Measurements from ENCODE around the gene SLC2A4. TPM values are rescaled to one million over a fixed set of nuclear protein-coding genes. Genes with fewer than 3 reads are reported as not detected.

The SLC2A4 gene
- total RNA-seq, 2 donors from 2014 or later, result 1.2 to 7.7 TPM

DNA sequence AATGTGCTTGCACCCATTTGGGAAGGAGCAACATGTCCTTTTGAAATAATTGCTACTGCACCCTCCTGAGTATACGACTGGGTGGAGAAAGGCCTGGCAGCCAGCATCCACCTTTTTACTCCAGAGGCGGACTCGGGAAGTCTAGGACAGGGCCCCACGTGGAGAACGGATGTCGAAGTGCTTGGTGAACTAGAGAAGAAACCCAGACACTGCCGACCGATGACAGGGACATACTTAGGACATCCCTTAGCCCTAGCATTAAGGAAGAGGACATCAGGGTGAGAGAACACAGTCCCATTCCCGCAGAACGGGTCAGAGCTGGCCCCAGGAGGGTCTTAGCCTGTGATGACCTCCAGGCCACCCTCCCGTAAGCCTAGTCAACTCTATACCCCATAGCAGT, 9.2 kb downstream of the SLC2A4 start:
- Histone ChIP-seq H3K4me3 (no peak overlapping the region), H3K36me3 (no peaks in the 10 kb centered on the region), H3K4me1 (ENCODE audit: control insufficient read depth in 1 of 2, low read depth in 2 of 2) (peaks cover 10 to 22% of the 10 kb centered on the region in 2 donors), H3K27me3 (replicated peaks; ENCODE audit: insufficient read depth) (peaks cover 5% of the 10 kb centered on the region), H3K27ac (no peak overlapping the region), H3K9me3 (no peaks in the 10 kb centered on the region)
- ATAC-seq (ENCODE audit: insufficient number of reproducible peaks, low FRiP score, low read depth), result no peak
- TF ChIP-seq, protein P1, sequence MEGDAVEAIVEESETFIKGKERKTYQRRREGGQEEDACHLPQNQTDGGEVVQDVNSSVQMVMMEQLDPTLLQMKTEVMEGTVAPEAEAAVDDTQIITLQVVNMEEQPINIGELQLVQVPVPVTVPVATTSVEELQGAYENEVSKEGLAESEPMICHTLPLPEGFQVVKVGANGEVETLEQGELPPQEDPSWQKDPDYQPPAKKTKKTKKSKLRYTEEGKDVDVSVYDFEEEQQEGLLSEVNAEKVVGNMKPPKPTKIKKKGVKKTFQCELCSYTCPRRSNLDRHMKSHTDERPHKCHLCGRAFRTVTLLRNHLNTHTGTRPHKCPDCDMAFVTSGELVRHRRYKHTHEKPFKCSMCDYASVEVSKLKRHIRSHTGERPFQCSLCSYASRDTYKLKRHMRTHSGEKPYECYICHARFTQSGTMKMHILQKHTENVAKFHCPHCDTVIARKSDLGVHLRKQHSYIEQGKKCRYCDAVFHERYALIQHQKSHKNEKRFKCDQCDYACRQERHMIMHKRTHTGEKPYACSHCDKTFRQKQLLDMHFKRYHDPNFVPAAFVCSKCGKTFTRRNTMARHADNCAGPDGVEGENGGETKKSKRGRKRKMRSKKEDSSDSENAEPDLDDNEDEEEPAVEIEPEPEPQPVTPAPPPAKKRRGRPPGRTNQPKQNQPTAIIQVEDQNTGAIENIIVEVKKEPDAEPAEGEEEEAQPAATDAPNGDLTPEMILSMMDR (IDR thresholded peaks at IDR 0.05), result no peak
- DNase-seq (ENCODE audit: low spot score), result no peak

GRCh38 chr17:7292194-7292593, 10.7 kb downstream of the SLC2A4 start:
- peaks cover 5% of the 10 kb centered on the region for H3K27me3 ChIP-seq (replicated peaks; ENCODE audit: insufficient read depth)
- no peak overlapping the region for H3K4me3 ChIP-seq
- TF ChIP-seq, protein P1 (IDR thresholded peaks at IDR 0.05), result no peak
- no peak for ATAC-seq (ENCODE audit: insufficient number of reproducible peaks, low FRiP score, low read depth)
- H3K9me3 ChIP-seq, result no peaks in the 10 kb centered on the region
- no peak overlapping the region for H3K27ac ChIP-seq
- no peak for DNase-seq (ENCODE audit: low spot score)
- H3K4me1 ChIP-seq (ENCODE audit: control insufficient read depth in 1 of 2, low read depth in 2 of 2), result peaks cover 15 to 34% of the 10 kb centered on the region in 2 donors
- H3K36me3 ChIP-seq, result no peaks in the 10 kb centered on the region

- Histone ChIP-seq H3K4me1 (ENCODE audit: control insufficient read depth in 1 of 2, low read depth in 2 of 2) (peaks cover 15 to 34% of the 10 kb centered on the region in 2 donors), H3K27me3 (replicated peaks; ENCODE audit: insufficient read depth) (peaks cover 5% of the 10 kb centered on the region), H3K9me3 (no peaks in the 10 kb centered on the region), H3K4me3 (no peak overlapping the region), H3K27ac (no peak overlapping the region), H3K36me3 (no peaks in the 10 kb centered on the region)
- no peak for DNase-seq (ENCODE audit: low spot score)
- TF ChIP-seq, protein P1 (IDR thresholded peaks at IDR 0.05), result no peak
- ATAC-seq (ENCODE audit: insufficient number of reproducible peaks, low FRiP score, low read depth), result no peak
Measured at GRCh38 chr17:7292729-7293128, 11.2 kb downstream of the SLC2A4 start.

DNA sequence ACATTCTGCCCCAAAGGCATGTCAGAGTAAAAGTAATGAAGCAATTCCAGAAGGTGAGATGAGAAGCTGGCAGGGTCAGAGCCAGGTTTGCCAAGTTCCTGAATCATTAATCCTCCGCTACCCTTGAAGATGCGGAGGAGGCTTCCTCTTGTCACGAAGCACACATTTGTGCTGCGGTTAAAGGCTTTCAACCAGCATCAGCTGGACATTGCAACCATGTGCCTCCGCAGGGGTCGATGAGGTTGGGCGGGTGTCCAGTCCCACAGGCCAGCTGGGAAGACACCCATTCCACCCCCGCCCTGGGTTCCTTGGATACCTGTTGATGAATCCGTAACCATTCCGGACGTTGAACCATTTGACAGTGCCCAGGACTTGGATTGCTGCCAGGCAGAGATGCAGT, 11.6 kb downstream of the SLC2A4 start:
- ATAC-seq (ENCODE audit: insufficient number of reproducible peaks, low FRiP score, low read depth) (no peak), DNase-seq (ENCODE audit: low spot score) (no peak)
- H3K36me3 ChIP-seq, result no peaks in the 10 kb centered on the region
- H3K4me3 ChIP-seq, result no peak overlapping the region
- H3K4me1 ChIP-seq (ENCODE audit: control insufficient read depth in 1 of 2, low read depth in 2 of 2), result peaks cover 15 to 34% of the 10 kb centered on the region in 2 donors
- peaks cover 5% of the 10 kb centered on the region for H3K27me3 ChIP-seq (replicated peaks; ENCODE audit: insufficient read depth)
- H3K27ac ChIP-seq, result no peak overlapping the region
- H3K9me3 ChIP-seq, result no peaks in the 10 kb centered on the region
- TF ChIP-seq, protein P1 (IDR thresholded peaks at IDR 0.05), result no peak

GRCh38 chr17:7293816-7294613, 12.5 kb downstream of the SLC2A4 start:
- no peaks in the 10 kb centered on the region for H3K9me3 ChIP-seq
- no peak overlapping the region for H3K27ac ChIP-seq
- H3K36me3 ChIP-seq, result no peaks in the 10 kb centered on the region
- peak overlapping the region; percentile 56 for H3K4me3 ChIP-seq
- TF ChIP-seq, protein P1 (IDR thresholded peaks at IDR 0.05), result no peak
- peaks cover 15 to 34% of the 10 kb centered on the region in 2 donors for H3K4me1 ChIP-seq (ENCODE audit: control insufficient read depth in 1 of 2, low read depth in 2 of 2)
- H3K27me3 ChIP-seq (replicated peaks; ENCODE audit: insufficient read depth), result peaks cover 5% of the 10 kb centered on the region
- DNase-seq (ENCODE audit: low spot score) (no peak), ATAC-seq (ENCODE audit: insufficient number of reproducible peaks, low FRiP score, low read depth) (no peak)
